ENCODE measurements around the gene PKN2. TPM values are rescaled to one million over a fixed set of nuclear protein-coding genes. Genes with fewer than 3 reads are reported as not detected.

Gene PKN2
- total and polyA plus RNA-seq, 2 donors (not counting 1 experiment from before 2014, with no cell fraction given) = 28.7 to 29.9 TPM

- H4K20me1 ChIP-seq (ENCODE audit: control insufficient read depth, extremely low read depth, insufficient read depth, low read length) = no peaks in the 10 kb centered on the region
- no peaks in the 10 kb centered on the region for H3K9me3 ChIP-seq (ENCODE audit: control insufficient read depth, insufficient read depth, low read depth, low read length)
- H3K4me2 ChIP-seq (ENCODE audit: extremely low read depth, insufficient read depth, low read length) = no peak overlapping the region
- H3K4me1 ChIP-seq (ENCODE audit: control insufficient read depth, extremely low read depth, insufficient read depth, low read length) = no peaks in the 10 kb centered on the region
- H3K4me3 ChIP-seq (replicated peaks in 1 of 4; ENCODE audit: control extremely low read depth in 1 of 4, insufficient read depth in 1 of 4, low read depth in 3 of 4, low read length in 4 of 4) = no peak overlapping the region
- H3K36me3 ChIP-seq (ENCODE audit: control insufficient read depth, insufficient read depth, low read length) = no peaks in the 10 kb centered on the region
- DNase-seq (ENCODE audit: low read depth in 2 of 2) = no peak
- H2AFZ ChIP-seq (ENCODE audit: low read length) = no peak overlapping the region
- H3K9ac ChIP-seq (ENCODE audit: insufficient read depth, low read length) = no peak overlapping the region
- no peaks in the 10 kb centered on the region for H3K79me2 ChIP-seq (ENCODE audit: control insufficient read depth, insufficient read depth, low read length)
- no peaks in the 10 kb centered on the region for H3K27me3 ChIP-seq (ENCODE audit: control insufficient read depth, insufficient read depth, low read length)
- no peak overlapping the region for H3K27ac ChIP-seq (ENCODE audit: insufficient read depth, low read length)
- TF ChIP-seq EZH2 (IDR thresholded peaks at IDR 0.05; ENCODE audit: low read length, missing control alignments) (no peak), CTCF (conservative IDR thresholded peaks at IDR 0.05 in 1 of 2, IDR thresholded peaks at IDR 0.05 in 1 of 2; ENCODE audit: low read depth in 1 of 2, low read length in 2 of 2) (no peak)
Measured at GRCh38 chr1:88779880-88780279, 95.8 kb downstream of the PKN2 start.

DNA sequence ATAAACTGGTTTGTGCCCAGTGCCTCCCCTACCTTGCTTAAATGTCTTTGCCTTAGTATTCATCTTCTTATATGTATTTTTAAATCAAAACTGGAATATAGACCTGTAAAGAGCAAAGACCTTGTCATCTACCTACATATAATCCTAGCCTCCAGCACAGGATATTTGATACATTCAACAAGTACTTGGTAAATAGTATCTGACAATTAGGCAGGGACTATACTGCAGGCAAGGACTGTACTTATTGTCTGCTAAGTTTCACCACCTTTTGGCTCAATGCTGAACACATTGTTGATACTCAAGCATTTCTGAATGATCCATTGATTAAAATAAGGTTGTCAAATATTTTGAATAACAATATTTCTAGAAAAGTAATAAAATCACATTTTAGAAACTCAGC lies 96.4 kb downstream of the PKN2 start:
- H4K20me1 ChIP-seq (ENCODE audit: control insufficient read depth, extremely low read depth, insufficient read depth, low read length) = no peaks in the 10 kb centered on the region

GRCh38 chr1:88783145-88783544 lies 99.1 kb downstream of the PKN2 start:
- no peak overlapping the region for H2AFZ ChIP-seq (ENCODE audit: low read length)
- H3K27me3 ChIP-seq (ENCODE audit: control insufficient read depth, insufficient read depth, low read length) = no peaks in the 10 kb centered on the region
- TF ChIP-seq CTCF (conservative IDR thresholded peaks at IDR 0.05 in 1 of 2, IDR thresholded peaks at IDR 0.05 in 1 of 2; ENCODE audit: low read depth in 1 of 2, low read length in 2 of 2) = no peak
- TF ChIP-seq EZH2 (IDR thresholded peaks at IDR 0.05; ENCODE audit: low read length, missing control alignments) = no peak
- H3K27ac ChIP-seq (ENCODE audit: insufficient read depth, low read length) = no peak overlapping the region
- no peak overlapping the region for H3K9ac ChIP-seq (ENCODE audit: insufficient read depth, low read length)
- no peaks in the 10 kb centered on the region for H3K79me2 ChIP-seq (ENCODE audit: control insufficient read depth, insufficient read depth, low read length)
- no peaks in the 10 kb centered on the region for H3K9me3 ChIP-seq (ENCODE audit: control insufficient read depth, insufficient read depth, low read depth, low read length)
- no peaks in the 10 kb centered on the region for H3K36me3 ChIP-seq (ENCODE audit: control insufficient read depth, insufficient read depth, low read length)
- no peak for DNase-seq (ENCODE audit: low read depth in 2 of 2)
- no peaks in the 10 kb centered on the region for H3K4me1 ChIP-seq (ENCODE audit: control insufficient read depth, extremely low read depth, insufficient read depth, low read length)
- no peaks in the 10 kb centered on the region for H4K20me1 ChIP-seq (ENCODE audit: control insufficient read depth, extremely low read depth, insufficient read depth, low read length)
- no peak overlapping the region for H3K4me3 ChIP-seq (replicated peaks in 1 of 4; ENCODE audit: control extremely low read depth in 1 of 4, insufficient read depth in 1 of 4, low read depth in 3 of 4, low read length in 4 of 4)
- no peak overlapping the region for H3K4me2 ChIP-seq (ENCODE audit: extremely low read depth, insufficient read depth, low read length)

More for the DNA sequence above, 96.4 kb downstream of the PKN2 start:
- H3K4me2 ChIP-seq (ENCODE audit: extremely low read depth, insufficient read depth, low read length) = no peak overlapping the region
- no peak overlapping the region for H3K9ac ChIP-seq (ENCODE audit: insufficient read depth, low read length)
- H3K27ac ChIP-seq (ENCODE audit: insufficient read depth, low read length) = no peak overlapping the region
- no peak for TF ChIP-seq CTCF (conservative IDR thresholded peaks at IDR 0.05 in 1 of 2, IDR thresholded peaks at IDR 0.05 in 1 of 2; ENCODE audit: low read depth in 1 of 2, low read length in 2 of 2)
- TF ChIP-seq EZH2 (IDR thresholded peaks at IDR 0.05; ENCODE audit: low read length, missing control alignments) = no peak
- H2AFZ ChIP-seq (ENCODE audit: low read length) = no peak overlapping the region
- H3K27me3 ChIP-seq (ENCODE audit: control insufficient read depth, insufficient read depth, low read length) = no peaks in the 10 kb centered on the region
- H3K4me1 ChIP-seq (ENCODE audit: control insufficient read depth, extremely low read depth, insufficient read depth, low read length) = no peaks in the 10 kb centered on the region
- H3K36me3 ChIP-seq (ENCODE audit: control insufficient read depth, insufficient read depth, low read length) = no peaks in the 10 kb centered on the region
- H3K4me3 ChIP-seq (replicated peaks in 1 of 4; ENCODE audit: control extremely low read depth in 1 of 4, insufficient read depth in 1 of 4, low read depth in 3 of 4, low read length in 4 of 4) = no peak overlapping the region
- H3K9me3 ChIP-seq (ENCODE audit: control insufficient read depth, insufficient read depth, low read depth, low read length) = no peaks in the 10 kb centered on the region
- H3K79me2 ChIP-seq (ENCODE audit: control insufficient read depth, insufficient read depth, low read length) = no peaks in the 10 kb centered on the region
- no peak for DNase-seq (ENCODE audit: low read depth in 2 of 2)

All from fibroblast of lung (primary cell).